GM18517 (cell line): ENCODE data around the gene SOCS3.

Experiments used
- ATAC-seq: cut with Tn5 transposase; IDR thresholded peaks from one replicate; pipeline ENCODE4 v1.9.1; 2021; ENCODE audit warnings: mild to moderate bottlenecking, moderate library complexity; ENCODE audit not compliant: unreplicated experiment

Gene SOCS3, protein sequence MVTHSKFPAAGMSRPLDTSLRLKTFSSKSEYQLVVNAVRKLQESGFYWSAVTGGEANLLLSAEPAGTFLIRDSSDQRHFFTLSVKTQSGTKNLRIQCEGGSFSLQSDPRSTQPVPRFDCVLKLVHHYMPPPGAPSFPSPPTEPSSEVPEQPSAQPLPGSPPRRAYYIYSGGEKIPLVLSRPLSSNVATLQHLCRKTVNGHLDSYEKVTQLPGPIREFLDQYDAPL

DNA sequence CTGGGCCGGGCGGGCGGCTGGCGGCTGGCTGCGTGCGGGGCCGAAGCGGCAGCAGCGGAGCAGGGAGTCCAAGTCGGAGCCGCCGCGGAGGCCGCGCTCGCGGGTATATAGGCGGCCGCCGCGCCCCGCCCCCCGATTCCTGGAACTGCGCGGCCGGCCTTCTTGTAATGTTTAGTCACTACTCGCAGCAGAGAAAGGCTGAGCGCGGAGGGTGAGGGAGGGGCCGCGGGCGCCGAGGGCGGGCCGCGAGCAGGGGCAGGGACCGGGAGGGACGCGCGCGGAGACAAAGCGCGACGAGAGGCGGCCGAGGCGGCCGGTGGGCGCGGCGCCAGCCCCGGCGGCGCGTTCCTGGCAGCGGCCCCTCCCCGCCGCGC lies at the start of gene SOCS3:
Gene SOCS3 (minus strand): TSS at position 81 of the 374 bp plus-strand sequence. CDS start 982 bp downstream, outside the sequence.
- no peak for ATAC-seq

DNA sequence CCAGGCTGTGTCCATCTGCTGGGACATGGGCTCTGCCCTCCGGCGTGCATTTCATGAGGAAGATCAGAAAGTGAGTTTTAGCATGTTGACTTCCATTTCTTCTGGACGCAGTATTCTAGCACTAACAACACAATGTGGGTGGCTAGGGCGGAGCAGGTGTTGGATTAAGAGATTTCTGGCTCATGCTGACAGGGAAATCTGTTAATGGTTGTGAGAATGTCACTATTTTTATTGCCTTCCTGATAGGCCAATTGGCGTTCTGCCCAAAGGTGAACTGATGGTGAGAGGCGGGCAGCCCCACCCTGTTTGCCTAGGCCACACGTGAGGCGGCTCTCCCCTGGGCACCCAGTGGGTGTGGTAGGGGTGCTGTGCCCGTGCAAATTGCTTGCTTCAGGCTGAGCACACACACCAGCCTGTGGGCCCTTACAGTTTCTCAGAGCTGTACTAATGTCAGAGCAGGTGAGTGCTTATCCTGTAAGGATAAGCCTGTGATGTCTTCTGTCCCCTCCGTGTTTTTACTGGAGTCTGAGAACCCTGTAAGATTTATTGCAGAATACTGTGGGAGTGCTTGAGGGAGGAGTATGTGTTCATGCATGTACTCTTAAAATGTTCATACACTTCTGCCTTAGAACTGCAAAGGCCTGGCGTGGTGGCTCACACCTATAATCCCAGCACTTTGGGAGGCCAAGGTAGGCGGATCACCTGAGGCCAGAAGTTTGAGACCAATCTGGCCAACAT lies 49.5 kb upstream of the SOCS3 start:
- ATAC-seq = no peak

DNA sequence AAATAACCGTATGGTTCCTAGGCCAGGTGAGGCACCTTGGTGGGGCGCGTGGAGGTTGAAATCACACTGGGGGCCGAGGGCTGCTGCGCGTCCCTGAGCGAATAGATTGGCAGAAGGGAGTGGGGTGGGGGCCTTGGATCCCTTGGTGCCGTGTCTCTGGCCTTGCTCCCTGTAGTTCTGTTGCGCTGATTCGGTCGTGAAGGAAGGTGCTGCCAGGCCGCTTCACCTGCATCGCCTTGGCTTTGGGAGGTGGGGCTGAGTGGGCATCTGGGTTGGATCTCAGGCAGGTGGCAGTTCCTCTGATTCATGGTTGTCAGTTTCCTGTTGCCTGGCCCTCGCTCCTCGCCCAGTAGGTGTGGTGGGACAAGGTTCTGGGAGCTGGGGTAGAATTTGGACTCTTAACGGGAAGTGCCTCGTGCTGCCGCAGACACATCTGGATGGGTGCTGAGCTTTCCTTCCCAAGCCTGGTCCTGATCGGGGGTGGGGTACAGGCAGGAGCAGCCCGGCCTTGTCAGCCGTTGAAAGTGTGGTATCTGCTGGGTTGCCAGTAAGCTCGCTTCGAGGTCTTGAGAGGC lies 48.7 kb upstream of the SOCS3 start:
- ATAC-seq = no peak

DNA sequence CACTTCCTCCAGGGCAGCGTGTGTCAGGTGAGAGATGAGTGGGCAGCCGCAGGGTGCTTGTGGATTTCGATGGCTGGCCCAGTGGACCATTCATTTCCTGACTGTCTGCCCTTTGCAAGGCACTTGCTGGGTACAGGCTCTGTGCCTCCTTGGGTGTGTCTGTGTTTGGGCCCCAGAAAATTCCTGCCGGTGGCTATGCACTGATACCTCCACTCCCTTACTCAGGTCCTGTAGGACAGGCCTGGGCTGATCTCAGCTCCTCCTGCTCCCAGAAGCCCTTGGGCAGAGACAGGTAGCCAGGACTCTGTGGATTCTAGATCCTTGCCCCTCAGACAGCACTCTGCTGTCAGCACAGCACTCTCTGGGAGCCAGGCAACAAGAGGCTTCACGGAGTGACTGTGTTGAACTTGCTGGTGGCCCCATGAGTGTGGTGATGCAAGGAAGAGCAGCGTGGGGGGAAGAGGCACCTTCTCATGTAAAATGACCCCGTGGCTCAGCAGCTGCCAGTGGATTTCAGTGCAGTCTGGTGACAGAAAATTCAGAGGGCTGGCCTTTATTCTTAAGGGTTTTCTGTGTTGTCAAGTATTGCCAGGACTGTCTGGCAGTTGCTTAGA lies 47.6 kb upstream of the SOCS3 start:
- no peak for ATAC-seq

DNA sequence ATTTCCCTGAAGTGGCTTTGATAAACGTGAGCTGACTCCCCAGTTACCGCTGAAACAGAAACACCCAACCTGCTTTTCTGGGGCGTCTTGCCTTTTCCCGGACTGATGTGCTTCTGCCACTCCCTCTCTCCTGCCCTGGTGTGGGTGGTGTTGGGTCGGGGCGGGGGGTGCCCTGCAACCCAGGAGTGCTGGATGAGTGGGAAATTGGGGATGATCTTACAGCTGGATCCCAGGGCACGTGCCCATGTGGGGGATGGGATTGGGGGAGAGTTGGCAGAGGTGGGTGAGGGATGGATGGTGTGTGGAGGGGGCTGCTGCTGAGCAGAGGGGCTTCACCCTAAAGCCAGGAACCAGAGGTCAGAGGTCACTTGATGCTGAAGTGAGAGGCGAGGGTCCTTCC lies 47.0 kb upstream of the SOCS3 start:
- ATAC-seq = no peak

DNA sequence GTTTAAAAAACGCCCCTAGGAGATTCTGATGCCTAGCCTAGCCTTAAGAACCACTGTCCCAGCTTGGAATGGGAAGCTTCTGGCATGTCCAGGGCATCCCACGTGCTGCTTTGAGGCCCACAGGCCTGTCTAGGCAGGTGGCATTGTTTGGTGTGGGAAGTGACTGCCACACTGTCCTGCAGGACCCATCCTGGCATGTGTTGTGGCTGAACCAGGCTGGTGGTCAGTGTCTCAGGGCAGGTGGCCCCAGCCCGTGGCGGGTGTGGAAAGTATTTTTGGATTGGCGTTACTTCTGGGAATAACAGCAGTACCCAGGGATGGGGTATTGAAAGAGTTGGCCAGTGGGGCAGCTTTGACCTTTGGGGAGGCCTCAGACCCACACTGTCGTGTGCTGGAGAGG lies 46.5 kb upstream of the SOCS3 start:
- ATAC-seq = no peak

DNA sequence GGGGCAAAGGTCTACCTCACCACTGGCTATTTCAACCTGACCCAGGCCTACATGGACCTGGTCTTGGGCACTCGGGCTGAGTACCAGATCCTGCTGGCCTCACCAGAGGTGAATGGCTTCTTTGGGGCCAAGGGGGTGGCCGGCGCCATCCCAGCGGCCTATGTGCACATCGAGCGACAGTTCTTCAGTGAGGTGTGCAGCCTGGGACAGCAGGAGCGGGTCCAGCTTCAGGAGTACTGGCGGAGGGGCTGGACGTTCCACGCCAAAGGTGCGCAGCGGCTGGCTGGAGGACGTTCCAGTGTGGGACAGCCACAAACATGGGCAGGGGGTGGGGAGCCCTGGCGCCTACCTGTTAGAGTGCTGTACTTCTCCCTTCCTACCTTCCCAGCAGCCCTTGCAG lies 43.9 kb upstream of the SOCS3 start:
- ATAC-seq = no peak

DNA sequence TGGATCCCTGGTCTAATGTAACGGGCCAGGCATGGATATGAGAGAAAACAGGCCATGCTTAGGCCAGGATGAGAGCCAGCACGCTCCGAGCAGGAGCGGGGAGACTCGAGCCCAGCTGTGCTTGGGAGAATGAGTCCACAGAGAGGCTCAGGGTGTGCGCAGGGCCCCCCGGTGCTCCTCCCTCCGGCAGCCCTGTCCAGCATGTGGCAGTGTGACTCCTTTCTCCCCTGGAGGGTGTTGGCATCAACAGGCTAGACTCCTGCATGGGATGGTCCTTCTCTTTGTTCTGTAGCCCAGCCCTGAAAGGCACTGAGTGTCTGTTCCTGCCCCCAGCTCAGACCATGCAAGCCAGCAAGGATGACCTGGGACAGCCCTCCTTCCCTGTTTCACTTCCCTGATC lies 42.0 kb upstream of the SOCS3 start:
- no peak for ATAC-seq

DNA sequence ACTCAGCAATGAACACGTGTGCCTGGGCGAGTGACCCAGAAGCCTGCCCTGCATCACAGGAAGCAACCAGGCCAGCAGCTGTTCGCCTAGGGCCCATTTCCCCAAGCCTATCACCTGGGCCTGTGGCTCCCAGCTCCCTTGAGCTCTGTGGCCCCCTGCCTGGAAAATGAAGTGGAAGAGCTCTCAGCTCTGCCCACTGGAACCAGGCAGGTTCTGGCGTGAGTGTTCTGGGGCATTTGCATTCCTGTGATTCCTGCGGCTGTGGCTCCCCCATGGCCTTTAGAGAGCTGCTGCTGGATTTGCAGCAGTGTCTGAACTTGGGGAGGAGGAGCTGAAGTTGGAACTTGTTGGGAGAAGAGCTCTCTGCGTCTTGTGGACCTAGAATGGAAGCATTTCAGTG lies 41.4 kb upstream of the SOCS3 start:
- no peak for ATAC-seq

DNA sequence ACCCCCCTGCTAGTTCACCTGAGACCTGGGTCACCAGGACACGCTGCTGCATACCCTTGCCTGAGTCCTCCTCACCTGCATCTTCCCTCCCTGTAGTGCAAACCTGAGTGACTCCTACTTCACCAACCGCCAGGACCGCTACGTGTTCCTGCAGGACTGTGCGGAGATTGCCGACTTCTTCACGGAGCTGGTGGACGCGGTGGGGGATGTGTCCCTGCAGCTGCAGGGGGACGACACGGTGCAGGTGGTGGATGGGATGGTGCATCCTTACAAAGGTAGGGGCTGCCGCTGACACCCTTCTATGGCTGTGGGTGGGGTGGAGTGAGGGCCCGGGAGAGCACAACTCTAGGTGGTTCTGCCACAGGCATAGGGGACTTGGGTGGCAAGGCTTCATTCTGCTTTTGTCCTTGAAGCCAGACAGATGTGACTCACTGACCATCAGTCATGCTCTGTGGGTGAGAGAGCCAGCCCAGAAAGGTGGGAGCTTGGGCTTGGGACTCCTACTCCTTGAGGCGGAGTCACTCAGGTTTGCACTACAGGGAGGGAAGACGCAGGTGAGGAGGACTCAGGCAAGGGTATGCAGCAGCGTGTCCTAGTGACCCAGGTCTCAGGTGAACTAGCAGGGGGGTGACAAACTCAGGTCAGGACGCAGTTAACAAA lies 40.8 kb upstream of the SOCS3 start:
- no peak for ATAC-seq

DNA sequence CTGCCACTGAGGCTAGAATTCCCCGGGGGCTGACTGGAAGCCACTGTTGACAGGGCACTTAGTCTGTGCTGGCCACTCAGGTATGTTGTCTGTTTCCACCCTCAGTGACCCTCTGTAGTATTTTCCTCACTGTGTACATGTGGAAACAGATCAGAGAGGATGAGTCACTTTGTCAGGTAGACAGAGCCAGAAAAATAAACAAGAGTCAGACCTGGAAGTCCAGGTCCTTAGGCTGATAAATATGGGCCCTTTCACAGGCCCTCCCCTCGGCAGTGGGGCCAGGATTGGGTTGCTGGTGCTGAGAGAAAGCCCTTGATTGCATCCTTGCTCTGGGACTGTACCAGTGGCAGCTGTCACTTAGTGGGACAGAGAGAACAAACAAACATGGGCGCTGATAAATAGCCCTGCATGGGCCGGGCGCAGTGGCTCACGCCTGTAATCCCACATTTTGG lies 39.8 kb upstream of the SOCS3 start:
- no peak for ATAC-seq

DNA sequence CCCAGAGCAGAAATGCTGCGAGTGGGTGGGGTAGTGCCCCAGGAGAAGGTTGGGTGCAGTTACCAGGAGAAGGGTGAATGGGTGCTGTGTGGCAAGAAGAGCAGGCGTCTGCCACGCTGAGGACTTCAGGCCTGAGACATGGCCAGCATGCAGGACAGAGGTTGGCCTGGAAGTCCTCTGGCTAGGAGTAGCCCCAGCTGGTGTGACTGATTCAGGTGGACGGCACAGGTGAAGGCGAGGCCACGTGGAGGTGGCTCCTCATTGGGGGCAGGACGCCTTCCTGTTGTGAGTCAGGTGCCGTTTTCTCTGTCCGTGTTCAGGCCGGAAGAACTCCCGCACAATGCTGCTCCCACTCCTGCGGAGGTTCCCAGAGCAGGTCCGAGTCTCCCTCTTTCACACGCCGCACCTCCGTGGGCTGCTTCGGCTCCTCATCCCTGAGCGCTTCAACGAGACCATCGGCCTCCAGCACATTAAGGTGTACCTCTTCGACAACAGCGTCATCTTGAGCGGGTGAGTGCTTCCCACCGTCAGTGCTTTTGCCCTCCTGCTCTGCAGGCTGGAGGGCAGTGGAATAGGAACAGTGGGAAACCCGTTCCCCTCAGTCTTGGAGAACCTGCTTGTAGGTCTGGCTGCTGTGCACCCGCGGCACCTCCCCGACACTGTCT lies 39.3 kb upstream of the SOCS3 start:
- no peak for ATAC-seq

DNA sequence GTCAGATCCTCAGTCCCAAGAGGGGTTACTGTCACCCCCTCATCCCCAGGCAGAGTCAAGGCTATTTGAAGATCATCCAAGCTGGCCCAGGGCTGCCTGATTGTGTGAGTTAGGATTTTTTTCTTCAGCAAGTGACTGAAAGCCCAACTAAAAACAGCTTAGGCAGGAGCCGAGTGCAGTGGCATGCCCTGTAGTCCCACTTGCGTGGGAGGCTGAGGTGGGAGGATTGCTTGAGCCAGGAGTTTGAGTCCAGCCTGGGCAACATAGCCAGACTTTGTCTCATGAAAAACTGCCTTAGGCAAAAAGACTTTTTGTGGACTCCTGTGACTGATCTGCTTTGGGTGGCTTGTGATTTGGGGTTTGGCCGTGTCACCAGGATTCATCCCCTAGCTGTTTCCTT lies 38.5 kb upstream of the SOCS3 start:
- no peak for ATAC-seq

DNA sequence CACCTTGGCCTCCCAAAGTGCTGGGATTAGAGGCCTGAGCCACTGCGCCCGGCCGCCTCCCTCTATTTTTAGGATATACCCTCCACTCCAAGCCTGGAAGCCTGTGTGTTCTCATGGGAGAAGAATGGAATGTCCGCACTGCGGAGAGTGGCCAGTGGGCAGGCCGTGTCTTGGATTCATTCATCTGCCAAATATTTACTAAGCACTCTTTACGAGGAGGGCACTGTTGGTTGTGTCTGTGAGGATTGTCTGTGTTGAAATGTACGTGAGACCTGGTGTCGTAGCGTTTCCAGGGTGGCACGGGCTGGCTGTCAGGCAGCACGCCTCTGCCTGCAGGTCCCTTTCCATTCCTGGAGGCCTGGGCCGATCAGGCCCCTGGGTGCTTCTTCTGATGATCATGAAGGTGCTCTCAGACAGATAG lies 37.8 kb upstream of the SOCS3 start:
- no peak for ATAC-seq

DNA sequence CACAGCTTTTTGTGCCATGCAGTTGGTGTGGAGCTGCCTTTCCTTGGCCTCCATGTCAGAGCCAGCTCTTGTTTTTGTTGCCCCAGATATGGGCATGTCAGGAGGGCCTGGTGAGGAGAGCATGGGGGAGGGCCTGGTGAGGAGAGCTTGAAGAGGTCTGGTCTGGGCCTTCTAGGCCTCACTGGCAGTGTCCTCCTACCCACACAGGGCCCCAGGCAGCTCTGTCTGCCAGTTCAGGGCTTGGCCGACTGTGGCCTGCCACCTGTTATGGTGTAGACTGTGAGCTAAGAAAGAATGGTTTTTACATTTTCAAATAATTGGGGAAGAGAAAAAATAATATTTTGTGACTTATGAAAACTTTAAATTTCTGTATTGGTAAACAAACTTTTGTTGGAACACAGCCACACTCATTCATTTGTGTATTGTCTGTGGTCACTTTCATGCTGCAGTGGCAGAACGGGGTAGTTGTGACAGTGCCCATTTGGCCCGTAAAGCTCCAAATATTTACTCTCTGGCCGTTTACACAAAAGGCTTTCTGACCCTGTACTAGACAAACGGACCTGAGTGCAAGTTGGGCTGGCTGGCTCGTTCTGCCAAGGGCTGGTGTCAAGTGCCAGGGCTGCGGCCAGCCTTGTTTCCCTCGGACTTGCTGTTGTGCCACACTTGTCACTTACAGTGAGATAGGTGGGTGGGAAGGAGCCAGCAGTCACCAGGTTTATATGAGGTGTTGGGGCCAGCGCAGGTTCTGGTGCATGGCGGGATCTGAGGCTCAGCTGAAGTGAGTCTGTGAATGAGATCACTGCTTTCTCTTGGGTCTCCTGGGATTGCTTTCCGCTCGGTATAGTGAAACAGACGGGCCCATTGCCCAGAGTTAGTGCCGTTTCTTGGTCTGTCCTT lies 36.8 kb upstream of the SOCS3 start:
- ATAC-seq = no peak

DNA sequence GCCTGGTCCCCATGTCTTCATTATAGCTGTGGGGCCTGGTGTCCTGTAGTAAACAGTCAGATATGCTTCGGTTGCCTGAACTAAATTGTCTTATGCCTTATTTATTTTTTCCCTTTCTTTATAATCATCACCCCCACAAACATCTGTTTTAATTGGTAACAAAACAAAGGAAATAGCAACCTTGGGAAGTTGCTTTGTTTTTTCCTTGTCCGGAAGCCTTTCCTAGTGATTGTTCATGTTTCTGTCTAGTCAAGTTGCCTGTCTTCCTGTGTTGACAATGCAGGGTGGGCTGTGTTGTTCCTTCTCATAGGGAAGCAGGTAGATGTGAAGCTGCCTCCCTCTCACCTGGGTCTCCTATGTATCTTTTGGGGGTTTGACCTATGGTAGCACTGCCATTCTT lies 35.3 kb upstream of the SOCS3 start:
- no peak for ATAC-seq

DNA sequence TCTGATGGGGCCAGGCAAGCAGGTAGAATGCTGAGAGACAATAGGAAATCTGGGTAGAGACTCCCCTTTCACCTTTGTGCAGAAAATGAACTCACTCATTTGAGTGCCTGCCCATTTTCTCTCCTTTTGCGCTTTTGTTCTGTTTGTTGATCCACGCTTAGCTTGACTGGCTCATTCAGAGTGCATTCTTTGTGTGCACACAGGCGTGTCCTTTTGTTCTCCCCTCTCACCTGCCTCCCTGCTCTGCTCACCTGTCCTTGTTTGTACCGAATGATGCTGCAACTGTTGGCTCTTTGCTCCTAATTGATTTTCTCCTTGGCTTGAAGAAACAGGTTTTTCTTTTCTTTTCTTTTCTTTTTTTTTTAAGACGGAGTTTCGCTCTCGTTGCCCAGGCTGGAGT lies 34.3 kb upstream of the SOCS3 start:
- no peak for ATAC-seq

DNA sequence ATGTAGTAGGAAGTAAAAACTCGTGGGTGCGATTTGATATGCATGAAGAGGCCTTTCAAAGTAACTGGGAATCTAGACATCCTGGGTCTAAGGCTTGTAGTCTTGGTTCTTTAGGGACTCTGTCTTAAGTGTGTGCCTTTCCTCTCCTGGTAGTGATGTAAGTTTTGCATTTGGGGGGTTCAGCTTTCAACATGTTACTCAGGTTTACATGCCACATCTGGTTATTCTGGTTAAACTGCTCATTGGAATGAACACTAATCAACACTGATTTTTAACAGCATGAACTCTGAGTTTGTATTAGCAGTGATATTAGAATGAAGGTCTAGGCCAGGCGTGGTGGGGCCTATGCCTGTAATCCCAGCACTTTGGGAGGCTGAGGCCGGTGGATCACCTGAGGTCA lies 33.7 kb upstream of the SOCS3 start:
- ATAC-seq = no peak

DNA sequence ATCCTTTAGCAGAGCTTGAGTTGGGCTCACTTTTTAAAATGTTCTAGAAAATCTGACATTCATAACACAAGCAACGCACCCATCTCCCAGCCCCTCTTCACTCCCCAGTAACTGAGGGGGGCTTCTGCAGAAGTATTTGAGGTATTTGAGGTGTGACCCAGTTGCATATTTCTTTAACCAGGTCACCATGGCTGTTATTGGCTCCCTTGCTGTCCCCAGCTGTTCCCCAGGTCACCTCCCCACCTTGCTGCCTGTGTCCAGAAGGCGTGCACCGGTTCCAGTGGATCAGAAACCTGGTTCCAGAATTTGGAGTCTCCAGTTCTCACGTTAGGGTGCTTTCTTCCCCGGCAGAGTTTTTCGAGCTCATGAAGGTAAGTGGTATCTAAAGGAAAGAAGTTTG lies 32.4 kb upstream of the SOCS3 start:
- no peak for ATAC-seq

DNA sequence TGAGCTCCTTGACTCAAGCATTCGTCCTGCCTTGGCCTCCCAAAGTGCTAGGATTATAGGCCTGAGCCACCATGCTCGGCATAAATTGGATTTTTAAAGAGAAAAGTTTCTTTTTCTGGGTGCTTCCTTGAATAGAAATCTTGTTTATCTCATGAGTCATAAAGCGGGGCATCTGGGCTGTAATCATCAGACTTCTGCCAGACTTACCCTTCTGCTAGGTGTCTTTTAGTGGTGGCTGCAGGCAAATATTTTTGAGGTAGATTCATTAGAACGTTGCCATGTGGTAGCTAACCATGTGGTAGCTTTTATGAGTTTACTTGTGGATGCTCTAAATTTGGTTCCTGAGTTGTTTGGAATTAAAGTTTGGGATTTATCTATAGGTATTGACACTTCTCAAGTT lies 32.0 kb upstream of the SOCS3 start:
- ATAC-seq = no peak
